ENCODE measurements around the gene CMTM6. TPM values are rescaled to one million over a fixed set of nuclear protein-coding genes. Genes with fewer than 3 reads are reported as not detected.

The CMTM6 gene
- total RNA-seq, 1 experiment from 2014 or later = 81.7 TPM

GRCh38 chr3:32437896-32438295 lies 64.8 kb downstream of the CMTM6 start:
- in situ Hi-C loops (cut with HindIII; ENCODE audit: low pct_unique_long_range_greater_than_20kb, low sequenced_read_pairs) = no loop called here
- no peak for DNase-seq (ENCODE audit: low read depth, low spot score)

GRCh38 chr3:32436816-32437189 lies 65.8 kb downstream of the CMTM6 start:
- in situ Hi-C loops (cut with HindIII; ENCODE audit: low pct_unique_long_range_greater_than_20kb, low sequenced_read_pairs) = no loop called here

GRCh38 chr3:32435911-32436815 lies 66.5 kb downstream of the CMTM6 start:
- no peak for DNase-seq (ENCODE audit: low read depth, low spot score)

More at GRCh38 chr3:32436816-32437189, 65.8 kb downstream of the CMTM6 start:
- no peak for DNase-seq (ENCODE audit: low read depth, low spot score)

GRCh38 chr3:32434206-32434605 lies 68.4 kb downstream of the CMTM6 start:
- no peak for DNase-seq (ENCODE audit: low read depth, low spot score)
- in situ Hi-C loops (cut with HindIII; ENCODE audit: low pct_unique_long_range_greater_than_20kb, low sequenced_read_pairs) = no loop called here

More at GRCh38 chr3:32435911-32436815, 66.5 kb downstream of the CMTM6 start:
- in situ Hi-C loops (cut with HindIII; ENCODE audit: low pct_unique_long_range_greater_than_20kb, low sequenced_read_pairs) = no loop called here

GRCh38 chr3:32432711-32433530 lies 69.7 kb downstream of the CMTM6 start:
- in situ Hi-C loops (cut with HindIII; ENCODE audit: low pct_unique_long_range_greater_than_20kb, low sequenced_read_pairs) = no loop called here
- DNase-seq (ENCODE audit: low read depth, low spot score) = no peak

- in situ Hi-C loops (cut with HindIII; ENCODE audit: low pct_unique_long_range_greater_than_20kb, low sequenced_read_pairs) = no loop called here
- DNase-seq (ENCODE audit: low read depth, low spot score) = no peak
These were observed 70.5 kb downstream of the CMTM6 start for GRCh38 chr3:32432045-32432710.

- no peak for DNase-seq (ENCODE audit: low read depth, low spot score)
- in situ Hi-C loops (cut with HindIII; ENCODE audit: low pct_unique_long_range_greater_than_20kb, low sequenced_read_pairs) = no loop called here
These were observed 71.2 kb downstream of the CMTM6 start for GRCh38 chr3:32431481-32431880.

Small RNA genes lying within 50 kb of the gene (small RNA-seq; reads per million reads assigned to genes)
- gene MIR548AY = 0 to 0.14 reads per million in 2 experiments

Other genes starting within 250 kb of the CMTM6 start
- gene CMTM7, start 111.0 kb downstream of the CMTM6 start, total RNA-seq (2014; rRNA removed; shearing (Covaris generic)) = 19.0 and 23.3 TPM in 2 replicates
- 49.6 and 50.2 TPM in 2 replicates for gene DYNC1LI1, start 68.0 kb upstream of the CMTM6 start, total RNA-seq (2014; rRNA removed; shearing (Covaris generic))
- 29.2 and 34.8 TPM in 2 replicates for gene CNOT10, start 182.3 kb upstream of the CMTM6 start, total RNA-seq (2014; rRNA removed; shearing (Covaris generic))

All from SK-MEL-5 (cell line).